Measurements from ENCODE around the gene CD300E. TPM values are rescaled to one million over a fixed set of nuclear protein-coding genes. Genes with fewer than 3 reads are reported as not detected.
A peak's percentile ranks its signal among the peaks of the same experiment; 100 is the strongest.
"Not testable (repeated sequence)": the region's sequence is repeated elsewhere in the genome, so short reads cannot be mapped to it uniquely, and the experiment has no call there.

CD300E gene
- total RNA-seq, 4 donors from 2014 or later: 1.6 to 9.2 (median 2.2) TPM

DNA sequence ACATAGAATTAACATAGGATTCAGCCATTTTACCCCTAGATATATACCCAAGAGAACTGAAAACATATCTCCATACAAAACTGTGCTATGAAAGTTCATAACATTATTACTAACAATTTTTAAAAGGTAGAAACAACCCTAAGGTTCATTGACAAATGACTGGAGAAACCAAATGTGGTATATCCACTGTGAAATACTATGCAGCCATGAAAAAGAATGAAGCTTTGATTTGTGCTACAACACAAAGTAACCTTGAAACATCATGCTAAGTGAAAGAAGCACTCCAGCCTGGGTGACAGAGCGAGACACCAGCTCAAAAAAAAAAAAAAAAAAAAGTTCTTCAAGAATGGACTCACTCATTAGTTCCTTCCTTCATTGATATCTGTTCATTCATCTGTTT is 32.0 kb downstream of the CD300E start:
- no peak for TF ChIP-seq CTCF (IDR thresholded peaks at IDR 0.05)
- no peak for ATAC-seq (ENCODE audit: low FRiP score)
- DNase-seq (ENCODE audit: low spot score): no peak

GRCh38 chr17:74585711-74586110 is 37.8 kb downstream of the CD300E start:
- ATAC-seq (ENCODE audit: low FRiP score) (no peak), DNase-seq (ENCODE audit: low spot score) (no peak)
- TF ChIP-seq CTCF (IDR thresholded peaks at IDR 0.05): no peak

DNA sequence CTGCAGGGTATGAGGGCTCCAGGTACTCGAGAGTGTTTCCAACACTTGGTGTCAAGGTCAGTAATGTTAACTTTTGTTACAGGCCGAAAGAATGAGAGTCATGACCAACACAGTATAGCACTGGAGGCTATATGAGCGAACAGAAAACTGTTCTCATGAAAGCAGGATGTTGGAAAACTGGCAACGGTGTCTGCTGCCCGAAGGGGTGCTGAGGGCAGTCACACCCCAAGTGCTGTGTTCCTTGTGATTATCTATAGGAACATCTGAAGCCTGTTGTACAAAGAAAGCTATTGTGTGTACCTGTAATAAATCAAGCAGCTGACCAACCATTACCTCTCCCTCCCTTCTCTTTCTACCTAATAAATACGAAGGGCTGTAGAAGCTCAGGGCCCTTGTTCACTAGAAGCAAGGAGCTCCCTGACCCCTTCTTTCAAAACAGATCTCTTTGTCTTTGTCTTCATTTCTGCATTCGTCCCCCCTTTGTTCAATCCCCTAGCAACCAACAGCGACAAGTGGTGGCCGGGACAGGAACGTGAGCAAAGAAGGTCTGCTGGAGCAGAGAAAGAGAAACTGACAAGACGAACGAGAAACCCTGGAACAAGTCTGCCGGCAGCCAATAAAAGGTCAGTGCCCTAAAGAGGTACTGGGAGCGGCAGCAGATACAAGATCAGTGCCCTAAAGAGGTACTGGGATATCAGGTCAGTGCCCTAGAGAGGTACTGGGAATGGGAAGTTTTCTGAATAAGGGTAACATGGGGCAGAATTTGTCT is 39.1 kb downstream of the CD300E start:
- DNase-seq (ENCODE audit: low spot score) (no peak), ATAC-seq (ENCODE audit: low FRiP score) (no peak)
- no peak for TF ChIP-seq CTCF (IDR thresholded peaks at IDR 0.05)

DNA sequence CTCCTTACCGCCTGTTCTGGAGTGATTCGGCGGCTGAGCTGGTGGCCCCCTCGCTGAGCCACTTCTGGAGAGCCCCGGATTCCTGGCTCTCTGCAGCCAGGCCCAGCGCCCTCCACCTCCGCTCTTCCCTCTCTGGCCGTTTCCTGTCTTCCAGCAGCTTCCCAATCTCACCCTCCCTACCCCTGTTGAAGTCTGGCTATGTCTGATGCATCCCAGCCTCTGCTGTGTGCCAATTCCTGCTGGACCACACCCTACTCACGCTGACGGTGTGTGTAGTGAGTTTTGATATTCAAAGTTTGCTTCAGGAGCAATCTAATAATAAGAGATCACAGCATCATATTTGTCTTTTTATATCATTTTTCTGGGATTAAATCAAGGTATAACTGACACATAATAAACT is 40.9 kb downstream of the CD300E start:
- peak; percentile 92 for ATAC-seq (ENCODE audit: low FRiP score)
- no peak for TF ChIP-seq CTCF (IDR thresholded peaks at IDR 0.05)
- DNase-seq (ENCODE audit: low spot score): no peak

GRCh38 chr17:74579900-74580299 is 43.6 kb downstream of the CD300E start:
- DNase-seq (ENCODE audit: low spot score) (no peak), ATAC-seq (ENCODE audit: low FRiP score) (no peak)
- no peak for TF ChIP-seq CTCF (IDR thresholded peaks at IDR 0.05)

DNA sequence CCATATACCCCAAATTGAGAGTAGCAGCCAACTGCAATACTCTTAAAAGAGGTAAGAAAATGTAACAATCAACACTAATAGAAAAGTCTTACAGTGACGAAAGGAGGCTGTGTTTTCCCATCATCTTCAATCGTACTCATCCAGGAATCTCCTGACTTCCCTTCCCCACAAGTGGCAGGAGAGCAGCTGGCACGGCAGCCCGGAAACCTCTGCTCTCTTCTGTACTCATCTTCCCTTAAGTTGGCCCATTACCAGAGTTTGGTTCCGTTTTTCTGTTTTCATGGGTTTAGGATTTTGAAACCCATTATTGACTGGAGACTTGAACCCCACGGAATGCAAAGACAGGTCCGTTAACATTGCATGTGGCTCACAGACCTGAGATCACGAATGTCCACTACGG is 44.6 kb downstream of the CD300E start:
- no peak for TF ChIP-seq CTCF (IDR thresholded peaks at IDR 0.05)
- ATAC-seq (ENCODE audit: low FRiP score) (no peak), DNase-seq (ENCODE audit: low spot score) (no peak)

- no peak for DNase-seq (ENCODE audit: low spot score)
- TF ChIP-seq CTCF (IDR thresholded peaks at IDR 0.05): no peak
Measured at GRCh38 chr17:74574489-74575142, 48.9 kb downstream of the CD300E start.

DNA sequence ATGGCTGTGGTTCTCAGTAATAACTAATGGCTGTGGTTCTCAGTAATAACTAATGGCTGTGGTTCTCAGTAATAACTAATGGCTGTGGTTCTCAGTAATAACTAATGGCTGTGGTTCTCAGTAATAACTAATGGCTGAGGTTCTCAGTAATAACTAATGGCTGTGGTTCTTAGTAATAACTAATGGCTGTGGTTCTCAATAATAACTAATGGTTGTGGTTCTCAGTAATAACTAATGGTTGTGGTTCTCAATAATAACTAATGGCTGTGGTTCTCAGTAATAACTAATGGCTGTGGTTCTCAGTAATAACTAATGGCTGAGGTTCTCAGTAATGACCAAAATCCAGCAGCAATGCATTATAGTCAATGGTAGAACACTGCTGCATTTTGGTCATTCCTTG is 49.9 kb downstream of the CD300E start:
- not testable (repeated sequence) for ATAC-seq (ENCODE audit: low FRiP score); DNase-seq (ENCODE audit: low spot score)

More at GRCh38 chr17:74574489-74575142, 48.9 kb downstream of the CD300E start:
- ATAC-seq (ENCODE audit: low FRiP score): no peak
